Measurements from ENCODE around the gene ZMIZ1.

The ZMIZ1 gene

GRCh38 chr10:79082631-79083596, 14.1 kb downstream of the ZMIZ1 start:
- Histone ChIP-seq H3K4me3 (ENCODE audit: low read depth in 1 of 2, low read length in 1 of 2) (peak overlapping the region; percentile 53 to 60), H3K36me3 (no peaks in the 10 kb centered on the region), H3K4me1 (ENCODE audit: control insufficient read depth in 1 of 2, insufficient read depth in 1 of 2, low read depth in 1 of 2, low read length in 1 of 2) (peaks cover 75 to 87% of the 10 kb centered on the region in 2 experiments), H3K27me3 (no peaks in the 10 kb centered on the region), H3K27ac (peak overlapping the region; percentile 85), H3K9me3 (no peaks in the 10 kb centered on the region)
- TF ChIP-seq CTCF (IDR thresholded peaks at IDR 0.05): no peak

- peak overlapping the region; percentile 85 for H3K27ac ChIP-seq
- H3K4me1 ChIP-seq (ENCODE audit: control insufficient read depth in 1 of 2, insufficient read depth in 1 of 2, low read depth in 1 of 2, low read length in 1 of 2): peaks cover 75 to 78% of the 10 kb centered on the region in 2 experiments
- no peaks in the 10 kb centered on the region for H3K27me3 ChIP-seq
- TF ChIP-seq CTCF (IDR thresholded peaks at IDR 0.05): peak; percentile 30
- no peaks in the 10 kb centered on the region for H3K9me3 ChIP-seq
- no peaks in the 10 kb centered on the region for H3K36me3 ChIP-seq
- peak overlapping the region; percentile 53 to 60 for H3K4me3 ChIP-seq (ENCODE audit: low read depth in 1 of 2, low read length in 1 of 2)
These were observed 15.5 kb downstream of the ZMIZ1 start for GRCh38 chr10:79084012-79084971.

DNA sequence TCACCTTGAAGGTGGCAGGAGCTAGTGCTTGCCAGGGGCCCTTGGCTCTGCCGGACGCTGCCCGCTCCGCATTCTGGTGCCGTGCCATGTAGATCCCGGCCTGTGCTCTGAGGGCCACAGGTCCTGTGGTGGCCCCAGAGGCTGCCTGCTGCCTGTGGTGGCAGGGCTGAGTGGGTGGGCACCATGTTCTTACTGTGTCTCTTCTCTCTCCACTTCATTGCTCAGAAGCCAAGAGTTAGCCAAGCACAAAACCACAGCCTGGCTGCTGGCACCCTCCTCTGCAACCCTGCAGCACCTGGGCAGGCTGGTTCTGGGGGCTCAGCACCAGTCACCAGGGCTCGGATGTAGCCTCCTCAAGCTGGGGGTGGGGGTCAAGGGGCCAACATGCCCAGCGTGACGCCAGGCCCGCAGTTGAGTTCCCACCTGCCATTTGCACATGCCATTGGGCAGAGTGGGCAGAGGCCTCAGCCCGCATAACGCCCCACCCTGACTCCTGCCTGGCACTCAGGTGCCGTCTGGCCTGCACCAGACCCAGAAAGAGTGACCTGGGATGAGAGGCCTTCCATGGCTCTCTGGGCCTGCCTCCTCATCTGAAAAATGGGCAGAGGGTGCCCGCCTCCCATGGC, 16.3 kb downstream of the ZMIZ1 start:
- H3K27me3 ChIP-seq: no peaks in the 10 kb centered on the region
- peak overlapping the region; percentile 53 to 60 for H3K4me3 ChIP-seq (ENCODE audit: low read depth in 1 of 2, low read length in 1 of 2)
- no peaks in the 10 kb centered on the region for H3K9me3 ChIP-seq
- no peak for TF ChIP-seq CTCF (IDR thresholded peaks at IDR 0.05)
- H3K4me1 ChIP-seq (ENCODE audit: control insufficient read depth in 1 of 2, insufficient read depth in 1 of 2, low read depth in 1 of 2, low read length in 1 of 2): peaks cover 69 to 70% of the 10 kb centered on the region in 2 experiments
- H3K27ac ChIP-seq: peak overlapping the region; percentile 85
- no peaks in the 10 kb centered on the region for H3K36me3 ChIP-seq

- H3K4me1 ChIP-seq (ENCODE audit: control insufficient read depth in 1 of 2, insufficient read depth in 1 of 2, low read depth in 1 of 2, low read length in 1 of 2): peaks cover 55 to 57% of the 10 kb centered on the region in 2 experiments
These were observed 18.1 kb downstream of the ZMIZ1 start for GRCh38 chr10:79086822-79087221.

More at GRCh38 chr10:79086822-79087221, 18.1 kb downstream of the ZMIZ1 start:
- H3K4me3 ChIP-seq (ENCODE audit: low read depth in 1 of 2, low read length in 1 of 2): no peak overlapping the region
- no peaks in the 10 kb centered on the region for H3K36me3 ChIP-seq
- H3K9me3 ChIP-seq: no peaks in the 10 kb centered on the region
- TF ChIP-seq CTCF (IDR thresholded peaks at IDR 0.05): no peak
- H3K27ac ChIP-seq: no peak overlapping the region
- no peaks in the 10 kb centered on the region for H3K27me3 ChIP-seq

Data from neutrophil (primary cell).